Loucy (cell line): ENCODE measurements around the gene TRIP4.

Experiments used
- H2AFZ ChIP-seq: fragments of 200-600 bp; sonication (generic); 2 replicates; pipeline ENCODE4 v1.6.0; 2016; ENCODE audit warnings: antibody characterized with exemption, mild to moderate bottlenecking, low read length, moderate library complexity
- H3F3A ChIP-seq: fragments of 200-600 bp; 2 replicates; pipeline ENCODE4 v1.6.0; 2016; ENCODE audit warnings: antibody characterized with exemption, low read depth, mild to moderate bottlenecking
- H3K27me3 ChIP-seq: fragments of 200-600 bp; sonication (generic); 2 replicates; pipeline ENCODE4 v1.6.1; 2014; ENCODE audit warnings: low read length, mild to moderate bottlenecking; ENCODE audit not compliant: insufficient read depth, poor library complexity, severe bottlenecking
- H3K36me3 ChIP-seq: fragments of 200-600 bp; sonication (generic); 2 replicates; pipeline ENCODE4 v1.6.1; 2016; ENCODE audit warnings: low read length; ENCODE audit not compliant: insufficient read depth
- H3K4me1 ChIP-seq: fragments of 200-600 bp; sonication (generic); 2 replicates; pipeline ENCODE4 v1.5.1; 2014; ENCODE audit warnings: low read length, mild to moderate bottlenecking; ENCODE audit not compliant: insufficient read depth, poor library complexity, severe bottlenecking
- H3K4me2 ChIP-seq: fragments of 200-600 bp; sonication (generic); 2 replicates; pipeline ENCODE4 v1.6.0; 2014; ENCODE audit warnings: antibody characterized with exemption, low read length, low read depth, mild to moderate bottlenecking; ENCODE audit not compliant: poor library complexity, severe bottlenecking
- H3K4me3 ChIP-seq: fragments of 200-600 bp; sonication (generic); 2 replicates; pipeline ENCODE4 v1.5.1; 2014; ENCODE audit warnings: low read length, mild to moderate bottlenecking, mixed read lengths; ENCODE audit not compliant: poor library complexity, severe bottlenecking
- H3K79me2 ChIP-seq: fragments of 200-600 bp; sonication (generic); 2 replicates; pipeline ENCODE4 v1.6.1; 2014; ENCODE audit warnings: low read length; ENCODE audit not compliant: insufficient read depth
- H3K9ac ChIP-seq: fragments of 200-600 bp; sonication (generic); 2 replicates; pipeline ENCODE4 v1.6.0; 2014; ENCODE audit warnings: mild to moderate bottlenecking, low read depth, low read length, moderate library complexity; ENCODE audit not compliant: poor library complexity, severe bottlenecking
- H3K9me2 ChIP-seq: fragments of 200-600 bp; sonication (generic); replicated peaks from 2 replicates; pipeline ENCODE4 v1.6.1; 2016; ENCODE audit warnings: low read depth, low read length, mixed read lengths
- H3K9me3 ChIP-seq: fragments of 200-600 bp; sonication (generic); 2 replicates; pipeline ENCODE4 v1.6.1; 2014; ENCODE audit warnings: mild to moderate bottlenecking, antibody characterized with exemption, low read length, low read depth; ENCODE audit not compliant: insufficient read depth
- H4K20me1 ChIP-seq: fragments of 200-600 bp; sonication (generic); 2 replicates; pipeline ENCODE4 v1.6.0; 2014; ENCODE audit warnings: antibody characterized with exemption, low read length, mild to moderate bottlenecking; ENCODE audit not compliant: insufficient read depth, poor library complexity, severe bottlenecking
- EZH2phosphoT487 ChIP-seq: fragments of 200-600 bp; IDR thresholded peaks from 2 replicates; pipeline ENCODE4 v1.6.1; 2018; ENCODE audit warnings: antibody characterized with exemption, mild to moderate bottlenecking, moderate library complexity, borderline replicate concordance
- TF ChIP-seq, protein P1 (sequence below): fragments of 200-600 bp; sonication (generic); conservative IDR thresholded peaks from 2 replicates; pipeline ENCODE4 v1.5.1; 2014; ENCODE audit warnings: mild to moderate bottlenecking, antibody characterized with exemption, low read length

Gene TRIP4

DNA sequence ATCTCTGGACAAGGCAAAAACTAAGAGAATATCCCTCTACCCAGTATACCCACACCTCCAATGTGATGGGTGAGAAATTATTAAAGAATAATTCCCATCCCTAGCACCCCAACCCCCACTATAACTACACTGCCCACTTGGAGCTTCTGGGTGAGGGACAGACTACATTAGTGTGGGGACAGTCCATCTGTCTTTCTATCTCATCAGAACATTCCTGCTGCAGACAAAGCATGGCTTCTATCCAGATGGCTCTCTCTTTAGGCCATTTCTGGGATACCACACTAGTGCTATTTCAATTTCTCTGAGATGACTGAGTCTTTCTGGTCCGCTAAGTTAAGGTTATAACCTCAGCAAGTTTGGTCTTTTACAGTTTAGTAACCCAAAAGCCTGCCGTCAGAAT, 38.3 kb upstream of the TRIP4 start:
- Histone ChIP-seq H3K9me2 (no peaks in the 10 kb centered on the region), H3K9ac (no peak overlapping the region), H3K9me3 (no peaks in the 10 kb centered on the region), H4K20me1 (peaks cover 31% of the 10 kb centered on the region), H3F3A (no peaks in the 10 kb centered on the region), H3K4me1 (peaks cover 57% of the 10 kb centered on the region), H3K27me3 (no peaks in the 10 kb centered on the region), H3K4me2 (peak overlapping the region; percentile 40), H3K36me3 (peaks cover 6% of the 10 kb centered on the region; the same call in 1 of the 2 replicates), H3K79me2 (peaks cover 97% of the 10 kb centered on the region), H2AFZ (no peak overlapping the region), H3K4me3 (peak overlapping the region; percentile 22)
- TF ChIP-seq, protein P1, sequence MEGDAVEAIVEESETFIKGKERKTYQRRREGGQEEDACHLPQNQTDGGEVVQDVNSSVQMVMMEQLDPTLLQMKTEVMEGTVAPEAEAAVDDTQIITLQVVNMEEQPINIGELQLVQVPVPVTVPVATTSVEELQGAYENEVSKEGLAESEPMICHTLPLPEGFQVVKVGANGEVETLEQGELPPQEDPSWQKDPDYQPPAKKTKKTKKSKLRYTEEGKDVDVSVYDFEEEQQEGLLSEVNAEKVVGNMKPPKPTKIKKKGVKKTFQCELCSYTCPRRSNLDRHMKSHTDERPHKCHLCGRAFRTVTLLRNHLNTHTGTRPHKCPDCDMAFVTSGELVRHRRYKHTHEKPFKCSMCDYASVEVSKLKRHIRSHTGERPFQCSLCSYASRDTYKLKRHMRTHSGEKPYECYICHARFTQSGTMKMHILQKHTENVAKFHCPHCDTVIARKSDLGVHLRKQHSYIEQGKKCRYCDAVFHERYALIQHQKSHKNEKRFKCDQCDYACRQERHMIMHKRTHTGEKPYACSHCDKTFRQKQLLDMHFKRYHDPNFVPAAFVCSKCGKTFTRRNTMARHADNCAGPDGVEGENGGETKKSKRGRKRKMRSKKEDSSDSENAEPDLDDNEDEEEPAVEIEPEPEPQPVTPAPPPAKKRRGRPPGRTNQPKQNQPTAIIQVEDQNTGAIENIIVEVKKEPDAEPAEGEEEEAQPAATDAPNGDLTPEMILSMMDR = no peak
- TF ChIP-seq EZH2phosphoT487 = no peak

DNA sequence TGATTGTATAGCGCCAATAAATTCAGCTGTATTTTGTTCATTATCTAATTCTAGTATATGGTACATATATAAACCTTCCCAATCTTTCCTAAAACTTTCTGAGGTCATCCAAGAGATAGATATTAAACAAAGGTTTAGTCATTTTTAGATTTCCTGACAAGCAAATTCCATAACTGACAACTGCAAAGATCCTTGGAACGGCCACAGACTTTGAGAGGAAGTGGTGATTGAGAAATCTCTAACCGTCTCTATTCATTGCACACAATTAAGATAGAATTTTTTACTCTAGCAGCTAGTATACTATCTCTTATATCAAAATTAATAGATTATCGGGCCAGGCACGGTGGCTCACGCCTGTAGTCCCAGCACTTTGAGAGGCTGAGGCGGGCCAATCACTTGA, 36.4 kb upstream of the TRIP4 start:
- peaks cover 35% of the 10 kb centered on the region for H4K20me1 ChIP-seq
- no peak for TF ChIP-seq EZH2phosphoT487
- TF ChIP-seq, protein P1 = no peak
- H3K79me2 ChIP-seq = peaks cover 93% of the 10 kb centered on the region
- no peaks in the 10 kb centered on the region for H3K27me3 ChIP-seq
- H3K4me1 ChIP-seq = peaks cover 51% of the 10 kb centered on the region
- H3K9me2 ChIP-seq = no peaks in the 10 kb centered on the region
- H3F3A ChIP-seq = no peaks in the 10 kb centered on the region; the same call in 1 of the 2 replicates
- peak overlapping the region; percentile 12 for H3K9ac ChIP-seq
- no peak overlapping the region for H2AFZ ChIP-seq
- H3K36me3 ChIP-seq = peaks cover 6% of the 10 kb centered on the region; the same call in 1 of the 2 replicates
- H3K4me3 ChIP-seq = peak overlapping the region; percentile 2
- no peaks in the 10 kb centered on the region for H3K9me3 ChIP-seq
- peak overlapping the region; percentile 58 for H3K4me2 ChIP-seq

DNA sequence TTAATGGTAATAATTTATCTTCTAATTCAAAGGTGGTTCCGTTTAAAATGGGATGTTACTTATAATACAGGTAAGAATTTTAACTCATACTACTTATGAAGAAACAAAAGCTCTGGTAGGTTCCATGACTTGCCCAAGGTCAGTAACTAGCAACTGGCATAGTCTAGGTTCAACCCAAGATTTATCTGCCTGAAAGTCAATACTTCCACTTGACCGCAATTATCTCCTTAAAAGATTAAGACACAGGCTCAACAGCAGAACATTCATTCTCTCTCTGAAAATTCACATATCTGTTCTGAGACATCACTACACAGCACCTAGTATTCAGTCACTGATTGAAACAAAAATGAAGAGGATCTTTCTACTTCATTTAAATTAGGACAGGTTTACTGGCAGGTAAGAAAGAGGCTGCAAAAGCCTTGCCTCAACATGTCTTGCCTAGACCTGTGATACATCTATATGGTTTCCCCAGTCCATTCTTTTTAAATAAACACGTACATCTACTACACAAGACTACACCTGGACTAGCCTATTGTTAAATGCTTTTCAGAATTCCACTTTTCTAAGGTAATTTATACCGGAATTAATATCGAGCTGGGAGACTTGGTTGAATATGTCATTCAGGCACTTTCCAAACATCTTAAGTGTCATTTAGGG, 32.8 kb upstream of the TRIP4 start:
- peaks cover 24% of the 10 kb centered on the region for H4K20me1 ChIP-seq
- H3K79me2 ChIP-seq = peaks cover 59% of the 10 kb centered on the region
- peak overlapping the region; percentile 81 for H3K4me2 ChIP-seq
- H3K27me3 ChIP-seq = no peaks in the 10 kb centered on the region
- H3K4me1 ChIP-seq = peaks cover 30% of the 10 kb centered on the region
- no peak overlapping the region for H2AFZ ChIP-seq
- H3K9ac ChIP-seq = peak overlapping the region; percentile 84
- H3K4me3 ChIP-seq = peak overlapping the region; percentile 85
- no peaks in the 10 kb centered on the region for H3K9me2 ChIP-seq
- TF ChIP-seq EZH2phosphoT487 = no peak
- TF ChIP-seq, protein P1 = no peak
- peaks cover 4% of the 10 kb centered on the region; the same call in 1 of the 2 replicates for H3F3A ChIP-seq
- H3K36me3 ChIP-seq = no peaks in the 10 kb centered on the region
- no peaks in the 10 kb centered on the region for H3K9me3 ChIP-seq
